Esophagus mucosa (tissue), 1 donor: ENCODE data around the gene MCC. TPM values are rescaled to one million over a fixed set of nuclear protein-coding genes. Genes with fewer than 3 reads are reported as not detected.
A peak's percentile ranks its signal among the peaks of the same experiment; 100 is the strongest.

Source experiments
- ATAC-seq: fragments of 200-7000 bp; cut with Tn5 transposase; one replicate; pipeline ENCODE4 v1.9.1; 2020
- total RNA-seq: library from RNA; stranded (reverse); gene quantifications from one replicate; pipeline ENCODE4 v1.2.4, GENCODE V29; 2023
- donor health status: DM: yes; HTN: yes; CAD: no.

The MCC gene
- total RNA-seq, 1 donor from 2014 or later = 37.6 TPM

DNA sequence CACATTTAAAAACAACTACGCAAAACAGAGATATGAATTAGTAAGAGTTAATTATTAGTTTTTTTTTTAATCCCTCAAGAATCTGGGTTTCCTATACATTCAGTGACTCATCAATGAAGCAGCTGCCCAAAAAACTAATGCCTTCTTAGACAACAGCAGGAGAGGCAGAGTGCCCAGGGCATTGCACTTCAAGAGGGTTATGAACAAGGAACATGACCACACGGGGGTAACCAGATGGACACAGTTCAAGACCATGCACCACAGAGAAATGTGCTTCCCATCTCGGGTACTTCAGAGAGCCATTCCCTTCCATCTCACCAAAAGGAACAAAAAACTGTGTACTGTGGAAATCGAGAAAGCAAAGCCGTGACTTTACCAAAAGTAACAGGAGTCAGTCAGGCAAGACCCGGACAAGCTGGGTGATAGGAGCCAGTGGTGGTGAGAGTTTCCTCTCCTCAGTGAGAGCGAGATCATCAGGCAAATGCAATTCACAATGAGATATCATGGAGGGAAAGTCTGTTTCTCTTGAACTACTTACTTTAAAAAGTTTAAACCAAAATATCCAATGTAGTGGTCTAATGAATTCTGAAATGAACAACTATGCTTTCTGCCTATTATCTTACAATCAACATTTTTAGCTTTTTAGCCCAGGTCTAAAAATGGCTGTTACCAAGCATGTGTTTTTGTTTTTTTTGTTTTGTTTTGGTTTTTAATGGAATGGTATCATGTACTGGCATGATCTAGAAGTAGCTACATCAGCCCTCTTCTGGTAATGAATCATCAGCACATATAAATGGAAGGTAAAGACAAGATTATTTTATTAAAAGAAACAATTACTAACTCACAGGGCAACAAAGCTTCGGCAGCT lies 245.5 kb downstream of the MCC start:
- peak; percentile 71 for ATAC-seq

DNA sequence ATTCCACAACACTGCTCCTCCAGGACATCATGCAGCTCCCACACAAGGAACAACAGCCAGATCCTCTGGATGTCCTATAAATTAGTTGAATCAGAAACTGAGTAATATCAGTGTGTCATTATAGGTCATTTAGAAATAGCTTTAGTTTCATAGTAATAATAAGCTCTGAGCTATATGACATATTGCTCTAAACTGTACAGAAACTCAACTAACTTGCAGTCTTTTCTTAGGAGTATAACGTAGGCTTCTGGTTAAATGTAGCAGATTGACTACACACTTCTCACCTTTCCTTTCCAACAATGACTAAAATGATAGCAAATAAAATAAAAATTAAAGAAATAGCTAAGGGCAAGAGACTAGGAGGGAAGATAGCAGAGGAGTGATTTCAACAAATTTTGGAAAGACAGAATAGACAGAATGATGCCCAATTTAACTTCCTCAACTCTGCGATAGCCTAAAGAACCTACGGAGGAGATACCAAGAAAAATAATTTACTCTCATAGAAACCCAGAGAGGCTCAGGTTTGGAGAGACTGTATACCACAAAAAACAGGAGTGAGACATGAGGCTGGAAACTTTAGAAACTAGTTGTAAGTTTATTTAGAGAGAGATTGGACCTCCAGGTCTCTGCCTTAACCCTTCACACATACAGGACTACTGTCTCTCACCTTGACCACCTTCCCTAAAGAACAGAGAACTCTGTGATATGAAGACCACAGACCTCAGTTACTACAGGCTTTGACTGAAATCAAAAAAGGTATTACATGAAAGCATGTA lies 247.1 kb downstream of the MCC start:
- no peak for ATAC-seq

DNA sequence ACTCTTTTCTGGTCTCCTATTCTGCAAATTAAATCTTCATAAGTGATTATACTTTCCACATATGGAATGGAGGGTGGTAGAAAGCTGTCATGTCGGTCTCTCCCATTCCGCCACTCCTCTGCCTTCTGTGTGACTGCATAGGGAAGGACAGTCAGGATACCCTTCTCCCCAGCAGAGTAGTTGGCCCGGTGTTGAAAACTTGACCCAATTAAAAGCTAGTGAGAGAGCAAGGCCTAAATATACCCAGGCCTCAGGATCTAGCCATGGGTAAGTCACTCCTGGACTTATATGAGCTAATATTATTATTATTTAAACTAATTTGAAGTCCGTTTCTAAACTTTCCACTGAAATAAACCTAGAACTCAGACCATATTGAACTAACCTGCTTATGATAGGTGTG lies 248.2 kb downstream of the MCC start:
- no peak for ATAC-seq

DNA sequence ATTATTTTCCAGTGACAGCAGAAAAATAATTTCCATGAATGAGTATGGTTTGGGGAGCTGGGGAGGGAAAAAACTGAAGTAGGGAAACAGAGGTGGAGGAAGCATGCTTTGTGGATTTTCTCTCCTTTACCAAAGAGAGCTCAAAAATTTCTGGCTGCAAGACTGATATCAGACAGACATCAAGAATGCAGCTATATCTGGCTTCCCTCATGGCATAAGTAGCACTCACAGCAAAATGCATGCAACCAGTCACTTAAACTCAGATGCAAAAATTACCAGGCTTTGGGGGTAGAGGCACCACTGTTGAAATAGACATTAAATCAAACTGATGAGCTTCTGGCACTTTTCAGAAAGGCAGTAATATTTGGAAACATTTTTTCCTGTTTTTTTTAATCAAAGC lies 250.4 kb downstream of the MCC start:
- no peak for ATAC-seq

DNA sequence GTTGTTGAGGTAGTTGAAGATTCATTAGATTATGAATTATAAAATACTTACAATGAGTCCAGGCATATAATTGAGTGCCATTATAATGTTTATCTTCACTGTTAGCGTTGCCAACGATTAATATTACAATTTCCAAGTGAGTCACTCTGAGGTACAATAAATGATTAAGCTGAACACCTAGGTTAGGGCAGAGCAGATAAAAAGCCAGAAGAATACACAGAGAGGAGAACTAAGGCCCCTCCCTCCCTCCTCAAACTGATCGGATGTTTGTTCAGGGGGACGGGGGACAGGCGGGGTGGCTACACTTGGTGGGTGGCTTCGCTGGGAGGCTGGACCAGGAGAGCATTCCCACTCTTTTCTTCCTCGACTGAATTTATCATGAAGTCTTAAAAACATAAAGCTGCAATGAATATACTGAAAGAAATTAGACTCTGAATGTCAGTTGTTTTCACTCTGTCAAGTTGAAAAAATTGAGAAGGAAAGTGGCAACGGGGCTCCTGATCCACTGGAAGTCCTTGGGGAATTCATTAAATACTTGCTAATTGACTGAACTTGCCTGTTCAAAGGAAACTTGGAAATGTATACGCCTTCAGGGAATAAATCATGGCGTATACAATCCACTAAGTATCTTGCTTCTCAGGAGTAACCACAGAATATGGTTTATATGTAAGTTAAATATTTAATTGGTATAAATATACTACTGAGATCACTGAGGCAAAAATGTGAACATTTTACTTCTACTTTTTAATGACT lies 251.5 kb downstream of the MCC start:
- peak; percentile 46 for ATAC-seq

DNA sequence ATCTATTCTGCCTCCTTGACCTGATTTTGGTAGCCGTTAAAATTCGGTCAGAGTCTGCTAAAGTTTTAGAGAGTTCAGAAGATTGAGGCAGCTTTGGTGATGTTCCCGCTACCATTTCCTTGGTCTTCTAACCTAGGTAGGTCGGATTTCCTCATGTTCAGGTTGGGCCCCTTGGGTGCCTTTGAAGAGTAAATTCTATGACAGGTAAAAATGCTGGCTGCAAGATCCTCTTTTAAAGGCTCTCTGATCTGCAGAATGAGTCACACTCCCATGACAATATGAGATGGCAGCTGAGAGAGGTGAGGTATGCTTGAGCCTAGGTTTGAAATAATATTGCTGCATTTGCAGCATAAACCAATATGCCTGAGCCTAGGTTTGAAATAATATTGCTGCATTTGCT lies 252.4 kb downstream of the MCC start:
- ATAC-seq = peak; percentile 57

DNA sequence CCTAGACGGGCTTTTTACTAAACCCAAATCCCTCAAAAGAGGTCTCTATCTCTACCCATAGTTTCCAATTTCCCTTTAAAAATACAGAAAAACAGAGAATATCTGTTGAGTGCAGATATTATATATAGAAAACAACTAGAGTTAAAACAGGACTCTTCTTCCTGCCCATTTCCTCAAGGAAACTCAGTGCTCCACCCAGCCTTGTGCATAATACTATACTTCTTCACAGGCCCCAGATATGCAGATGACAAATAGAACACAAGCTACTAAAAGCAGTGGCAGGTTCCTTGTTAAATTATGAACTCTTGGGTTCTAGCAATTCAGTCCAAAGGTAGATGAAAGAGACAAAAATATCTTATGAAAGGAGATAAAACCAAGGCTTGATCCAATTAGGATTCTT lies 253.7 kb downstream of the MCC start:
- ATAC-seq = no peak

DNA sequence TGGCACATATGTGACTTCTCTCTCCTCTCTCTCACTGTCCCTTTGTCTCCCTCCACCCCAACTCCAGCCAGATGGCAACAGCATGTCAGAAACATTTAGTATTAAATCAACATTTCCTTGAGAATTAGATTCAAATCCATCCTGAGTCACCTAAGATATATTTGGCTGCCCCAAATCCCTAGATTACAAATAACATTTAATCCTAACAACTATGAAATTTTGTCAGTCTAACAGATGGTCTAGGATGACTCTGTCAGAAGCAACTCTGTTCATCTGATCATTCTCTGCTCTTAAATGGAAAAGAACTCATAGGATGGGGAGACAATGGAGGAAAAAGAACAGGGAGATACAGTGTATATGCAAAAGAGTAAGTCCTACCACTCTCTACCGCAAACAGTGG lies 254.6 kb downstream of the MCC start:
- no peak for ATAC-seq

DNA sequence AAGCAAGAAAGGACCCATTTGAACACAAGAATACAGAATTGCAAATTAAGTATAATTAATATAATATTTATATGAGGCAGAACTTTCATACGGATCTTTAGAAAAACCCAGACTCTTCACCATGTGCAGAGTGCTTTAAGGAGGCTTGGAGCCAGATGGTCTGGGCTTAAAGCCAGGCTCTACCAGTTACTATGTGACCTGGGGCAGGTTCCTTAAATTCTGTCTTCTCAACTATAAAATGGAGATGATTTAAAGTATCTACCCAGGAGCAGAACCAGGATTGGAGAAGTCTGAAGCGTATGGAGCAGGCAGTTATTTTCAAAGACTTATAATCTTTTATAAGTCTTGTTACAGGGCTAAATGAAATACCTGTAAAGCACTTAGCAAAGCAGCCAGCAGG lies 255.6 kb downstream of the MCC start:
- ATAC-seq = peak; percentile 45

DNA sequence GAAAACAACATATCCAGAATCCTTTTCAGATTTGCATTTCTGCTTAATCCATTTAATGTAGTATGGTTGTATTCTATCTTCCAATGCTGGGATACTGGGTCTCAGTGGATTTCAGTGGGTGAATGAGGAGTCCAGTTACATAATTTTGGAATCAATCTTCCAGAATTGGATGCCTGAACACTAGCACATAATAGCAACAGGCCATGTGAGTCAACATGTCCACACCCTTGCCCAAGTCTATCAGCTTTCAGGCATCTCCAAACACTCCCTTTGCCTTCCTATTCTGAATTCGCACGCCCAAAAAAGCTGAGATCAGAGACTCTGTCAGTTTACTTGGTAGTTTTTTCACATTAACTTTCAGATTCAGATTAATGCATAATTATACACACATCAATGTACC lies 256.0 kb downstream of the MCC start:
- peak; percentile 83 for ATAC-seq

DNA sequence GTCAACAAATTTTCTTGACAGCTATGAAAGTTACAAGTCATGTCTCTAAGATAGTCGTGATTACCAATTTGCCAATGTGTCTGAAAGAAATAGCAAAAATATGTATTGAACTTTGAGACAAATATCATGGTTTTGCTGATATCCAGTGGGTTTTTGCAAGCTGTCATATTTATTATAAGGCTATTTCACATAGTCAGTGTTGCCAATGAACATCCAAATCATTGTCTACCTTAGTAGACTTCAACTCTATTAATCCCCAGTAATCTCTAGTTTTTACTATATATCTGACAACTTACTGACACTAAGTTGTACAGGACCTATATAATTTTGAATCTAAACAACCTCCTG lies 256.6 kb downstream of the MCC start:
- ATAC-seq = no peak

DNA sequence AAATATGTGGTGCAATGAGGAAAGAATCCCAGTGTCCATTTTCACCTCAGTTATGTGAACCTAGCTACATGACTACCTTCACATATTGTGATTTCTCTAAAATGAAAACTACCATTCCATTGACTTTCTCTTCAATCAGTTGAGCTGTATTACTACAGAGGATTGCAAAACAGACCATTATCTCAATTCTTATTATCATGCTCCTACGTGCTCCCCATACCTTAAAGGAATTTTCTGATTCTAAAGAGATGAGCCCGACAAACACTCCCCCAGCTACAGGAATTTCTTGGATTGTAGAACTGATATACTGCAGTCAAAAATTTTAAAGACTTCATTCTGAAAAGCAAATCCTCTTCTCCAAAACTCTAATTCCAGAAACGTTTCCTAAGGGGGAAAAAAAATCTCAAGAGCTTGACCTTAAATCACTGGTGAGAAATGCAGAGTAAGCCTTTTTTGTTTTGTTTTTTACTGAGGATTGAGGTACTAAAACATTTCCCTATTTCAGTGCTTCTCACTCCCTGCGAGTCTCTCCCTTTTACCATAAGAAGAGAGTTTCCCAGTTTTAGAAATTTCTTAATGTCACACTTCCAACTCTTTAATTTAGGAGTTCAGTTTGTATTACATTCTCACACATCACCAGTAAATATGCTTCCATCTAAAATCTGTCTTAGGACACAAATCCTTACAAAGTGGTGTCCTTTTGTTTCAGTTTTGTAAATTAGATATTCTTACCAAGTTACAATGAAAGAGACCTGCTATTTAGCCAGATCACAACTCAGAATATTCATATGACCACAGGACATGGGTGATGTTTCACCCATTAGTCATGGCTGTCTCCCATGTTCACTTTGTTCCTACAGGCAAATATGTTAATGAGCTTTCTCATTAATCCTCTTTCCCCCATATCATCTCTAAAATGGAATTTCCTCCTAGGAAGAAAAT lies 257.3 kb downstream of the MCC start:
- peak; percentile 54 for ATAC-seq

DNA sequence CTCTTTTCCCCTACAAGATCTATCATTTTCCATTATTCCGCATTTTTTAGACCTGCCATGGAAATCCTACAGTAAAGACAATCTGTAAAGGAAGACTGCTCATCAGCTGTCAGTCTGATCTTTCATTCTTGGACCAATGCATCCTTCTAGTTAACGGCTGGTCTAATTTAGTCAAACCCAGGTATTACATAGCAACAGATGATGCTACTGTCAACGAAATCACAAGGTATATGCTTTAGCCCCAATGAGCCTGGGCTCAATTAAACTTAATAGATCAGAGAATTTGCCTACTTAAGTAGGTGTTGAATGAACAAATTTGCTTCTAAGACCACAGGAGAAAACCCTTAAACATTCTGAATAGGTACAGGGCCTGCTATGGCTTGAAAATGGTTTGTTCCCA lies 260.5 kb downstream of the MCC start:
- no peak for ATAC-seq

DNA sequence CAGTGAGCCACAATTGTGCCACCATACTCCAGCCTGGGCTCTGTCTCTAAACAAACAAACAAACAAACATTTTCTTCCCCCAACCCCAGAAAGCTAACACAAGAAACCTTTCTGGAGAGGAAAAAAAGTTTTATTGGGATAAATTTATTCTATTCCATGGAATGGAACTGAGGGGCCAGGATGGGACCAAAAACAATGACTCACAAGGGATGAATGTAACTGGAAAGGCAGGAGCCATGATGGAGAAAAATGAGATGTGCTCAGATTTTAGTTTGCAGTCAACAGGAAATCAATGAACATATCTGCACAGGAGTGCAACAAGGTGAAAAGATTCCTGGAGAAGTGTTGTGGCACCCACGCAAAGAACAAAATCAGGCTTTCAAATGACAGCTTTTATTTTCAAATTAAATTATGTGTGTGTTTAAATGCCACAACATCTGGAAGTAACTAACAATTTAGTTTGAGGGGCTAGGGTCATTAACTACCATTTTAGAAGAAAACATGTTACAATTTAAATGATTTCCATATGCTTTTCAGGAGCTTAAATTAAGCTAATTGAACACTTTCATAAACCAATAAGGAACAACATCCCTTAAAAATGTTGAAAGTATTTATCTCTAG lies 262.0 kb downstream of the MCC start:
- no peak for ATAC-seq

DNA sequence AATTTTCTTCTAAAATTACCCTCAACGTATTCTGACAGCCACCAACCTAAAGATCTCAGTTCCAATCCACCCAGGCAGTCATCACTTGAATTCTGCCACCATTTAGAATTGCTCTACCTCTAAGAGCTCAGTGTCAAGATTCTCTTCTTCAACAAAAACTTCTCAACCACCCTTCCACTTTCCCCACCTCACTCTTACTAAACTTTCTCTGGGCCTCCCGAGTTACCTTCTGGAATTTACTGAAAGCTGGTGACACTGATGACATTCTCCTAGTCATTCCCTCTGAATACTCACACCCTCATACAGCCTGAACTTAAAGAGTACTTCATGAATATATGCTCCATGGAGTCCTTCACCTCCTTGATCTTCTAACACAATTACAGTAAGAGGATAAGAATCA lies 263.0 kb downstream of the MCC start:
- no peak for ATAC-seq

DNA sequence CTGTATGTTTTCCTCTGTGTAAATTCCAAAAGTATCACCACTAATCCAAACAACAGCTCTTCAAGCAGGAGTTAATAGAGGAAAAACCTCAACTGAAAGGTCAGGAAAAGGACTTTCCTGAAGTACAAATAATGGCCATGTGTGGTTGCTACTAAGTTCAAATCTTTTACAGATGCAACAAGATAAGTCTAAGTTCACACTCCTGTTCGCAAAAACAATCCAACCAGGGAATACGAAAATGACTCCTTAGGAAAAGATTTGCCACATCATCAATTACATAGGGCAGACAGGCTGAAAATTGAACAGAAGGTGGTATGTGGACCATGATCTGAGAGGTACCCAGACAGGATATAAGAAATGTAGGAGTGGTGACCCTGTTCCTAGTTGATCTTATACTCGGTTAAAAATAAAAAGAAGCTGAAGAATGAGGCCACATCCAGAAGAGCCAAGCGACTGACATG lies 263.6 kb downstream of the MCC start:
- no peak for ATAC-seq

DNA sequence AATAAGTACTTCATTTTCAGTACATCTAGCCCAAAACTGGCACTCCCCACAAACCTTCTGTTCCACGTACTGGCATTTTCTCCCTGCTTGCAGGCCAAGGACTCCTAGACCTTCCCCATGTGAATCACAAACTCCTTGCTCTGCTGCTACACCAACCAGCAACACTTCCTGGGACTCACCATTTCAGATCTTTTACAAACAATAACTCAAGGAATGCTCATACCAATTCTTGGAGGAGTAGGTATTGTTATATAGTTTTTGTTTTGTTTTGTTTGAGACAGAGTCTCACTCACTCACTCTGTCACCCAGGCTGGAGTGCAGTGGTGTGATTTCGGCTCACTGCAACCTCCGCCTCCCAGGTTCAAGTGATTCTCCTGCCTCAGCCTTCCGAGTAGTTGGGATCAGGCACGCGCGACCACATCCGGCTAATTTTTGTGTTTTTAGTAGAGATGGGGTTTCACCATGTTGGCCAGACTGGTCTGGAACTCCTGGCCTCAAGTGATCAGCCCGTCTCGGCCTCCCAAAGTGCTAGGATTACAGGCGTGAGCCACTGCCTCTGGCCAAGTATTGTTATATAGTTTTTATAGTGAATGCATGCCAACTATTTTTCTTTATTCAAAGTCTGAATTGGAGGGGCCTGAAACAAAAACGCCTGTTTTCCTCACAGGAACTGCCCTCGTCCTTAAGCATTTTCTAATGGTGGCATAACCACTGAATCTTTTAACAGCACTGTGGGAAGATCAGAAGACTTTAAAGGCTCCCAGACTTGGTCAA lies 264.2 kb downstream of the MCC start:
- ATAC-seq = no peak

DNA sequence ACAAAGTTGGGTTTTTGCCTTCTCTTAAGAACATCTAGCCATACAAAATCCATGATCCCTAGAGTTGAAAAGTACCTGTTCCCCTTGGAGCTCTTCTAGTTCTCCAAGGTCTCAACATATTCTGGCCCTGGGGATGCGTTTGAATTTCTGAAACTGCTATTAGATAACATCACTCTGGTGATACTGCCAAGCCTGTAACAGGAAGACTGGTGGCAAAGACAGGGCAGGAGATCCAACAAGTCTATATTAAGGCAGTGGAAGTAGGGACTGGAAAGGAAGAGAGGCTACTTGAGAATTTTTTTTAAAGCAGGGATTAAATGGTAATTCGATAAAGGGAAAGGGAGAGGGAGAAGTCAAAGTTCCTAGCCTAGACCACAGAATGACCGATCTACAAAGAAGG lies 264.9 kb downstream of the MCC start:
- no peak for ATAC-seq

DNA sequence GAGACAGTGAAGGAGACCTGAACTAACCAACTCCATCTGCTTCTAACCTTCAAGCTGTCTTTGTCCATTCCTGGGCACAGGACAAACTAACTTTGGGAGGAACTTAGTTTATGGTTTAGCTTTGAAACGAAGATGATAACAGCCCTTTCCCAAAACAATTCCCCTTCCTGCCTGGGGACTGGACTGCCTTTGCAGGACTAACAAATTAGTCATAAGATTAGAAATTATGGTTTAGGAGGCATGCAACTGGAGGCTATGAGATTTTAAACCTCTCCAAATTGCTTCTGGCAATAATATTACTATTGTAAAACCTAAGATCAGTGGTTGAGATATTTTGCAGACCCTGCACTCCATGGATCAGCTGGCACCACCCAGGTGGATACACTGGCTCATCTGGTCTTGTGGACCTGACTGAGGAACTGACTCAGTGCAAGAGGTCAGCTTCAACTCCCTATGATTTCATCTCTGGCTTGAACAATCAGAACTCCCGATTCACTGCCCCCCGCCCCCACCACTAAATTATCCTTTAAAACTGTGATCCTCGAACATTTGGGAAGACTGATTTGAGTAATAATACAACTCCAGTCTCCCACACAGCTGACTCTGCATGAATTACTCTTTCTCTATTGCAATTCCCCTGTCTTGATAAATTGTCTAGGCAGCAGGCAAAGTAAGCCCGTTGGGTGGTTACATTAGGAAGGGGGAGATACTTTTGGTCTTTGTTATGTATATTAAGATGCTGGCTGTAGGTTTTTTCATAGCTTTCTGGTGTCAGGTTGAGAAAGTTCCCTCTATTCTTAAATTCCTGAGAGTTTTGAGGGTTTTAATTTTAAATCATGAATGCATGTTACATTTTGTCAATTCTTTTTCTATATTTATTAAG lies 266.7 kb downstream of the MCC start:
- no peak for ATAC-seq

DNA sequence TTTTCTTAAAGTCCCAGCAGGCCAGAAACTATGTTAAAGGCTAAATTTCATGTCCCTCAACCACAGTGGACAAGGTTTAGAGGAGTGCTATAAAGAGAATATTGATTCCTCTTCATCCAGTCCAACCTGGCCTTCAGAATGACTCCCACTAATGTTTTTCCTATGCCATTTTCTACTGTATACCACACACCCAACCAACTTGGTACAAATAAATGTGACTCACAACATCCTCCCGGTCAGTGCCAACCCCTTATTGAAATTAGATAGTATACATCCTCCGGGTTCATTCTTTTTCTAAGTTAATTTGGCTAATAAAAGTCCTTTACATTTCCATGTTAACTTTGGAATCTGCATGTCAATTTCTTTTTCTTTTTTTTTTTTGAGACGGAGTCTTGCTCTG lies 268.6 kb downstream of the MCC start:
- no peak for ATAC-seq
